ENCODE results near the gene NLRC5.
"Not testable (repeated sequence)": the region's sequence is repeated elsewhere in the genome, so short reads cannot be mapped to it uniquely, and the experiment has no call there.

NLRC5 gene

GRCh38 chr16:57093666-57094564, 104.6 kb downstream of the NLRC5 start:
- no peaks in the 10 kb centered on the region for H3K9me3 ChIP-seq (ENCODE audit: control insufficient read depth, insufficient read depth, low read length)
- peak overlapping the region; percentile 67 for H3K9ac ChIP-seq (ENCODE audit: low read depth, low read length)
- H3K4me1 ChIP-seq (ENCODE audit: insufficient read depth, low read length), result peaks cover 7% of the 10 kb centered on the region; the same call in 1 of the 2 replicates
- H3K36me3 ChIP-seq (ENCODE audit: insufficient read depth, low read length), result no peaks in the 10 kb centered on the region

GRCh38 chr16:57094911-57095310, 105.6 kb downstream of the NLRC5 start:
- peaks cover 13% of the 10 kb centered on the region; the same call in 1 of the 2 replicates for H3K4me1 ChIP-seq (ENCODE audit: insufficient read depth, low read length)
- H3K36me3 ChIP-seq (ENCODE audit: insufficient read depth, low read length), result no peaks in the 10 kb centered on the region
- no peaks in the 10 kb centered on the region for H3K9me3 ChIP-seq (ENCODE audit: control insufficient read depth, insufficient read depth, low read length)
- no peak overlapping the region for H3K9ac ChIP-seq (ENCODE audit: low read depth, low read length)

GRCh38 chr16:57096192-57096591, 106.8 kb downstream of the NLRC5 start:
- Histone ChIP-seq H3K4me1 (ENCODE audit: insufficient read depth, low read length) (peaks cover 19% of the 10 kb centered on the region; the same call in 1 of the 2 replicates), H3K36me3 (ENCODE audit: insufficient read depth, low read length) (no peaks in the 10 kb centered on the region), H3K9me3 (ENCODE audit: control insufficient read depth, insufficient read depth, low read length) (no peaks in the 10 kb centered on the region), H3K9ac (ENCODE audit: low read depth, low read length) (no peak overlapping the region)

GRCh38 chr16:57096793-57097192, 107.4 kb downstream of the NLRC5 start:
- no peaks in the 10 kb centered on the region for H3K9me3 ChIP-seq (ENCODE audit: control insufficient read depth, insufficient read depth, low read length)
- H3K9ac ChIP-seq (ENCODE audit: low read depth, low read length), result no peak overlapping the region
- H3K4me1 ChIP-seq (ENCODE audit: insufficient read depth, low read length), result peaks cover 19% of the 10 kb centered on the region; the same call in 1 of the 2 replicates
- H3K36me3 ChIP-seq (ENCODE audit: insufficient read depth, low read length), result no peaks in the 10 kb centered on the region

- H3K9ac ChIP-seq (ENCODE audit: low read depth, low read length), result no peak overlapping the region
- peaks cover 19% of the 10 kb centered on the region; the same call in 1 of the 2 replicates for H3K4me1 ChIP-seq (ENCODE audit: insufficient read depth, low read length)
Measured at GRCh38 chr16:57098188-57098841, 109.0 kb downstream of the NLRC5 start.

GRCh38 chr16:57099965-57100364, 110.6 kb downstream of the NLRC5 start:
- H3K36me3 ChIP-seq (ENCODE audit: insufficient read depth, low read length); H3K9me3 ChIP-seq (ENCODE audit: control insufficient read depth, insufficient read depth, low read length); H3K9ac ChIP-seq (ENCODE audit: low read depth, low read length): not testable (repeated sequence)
- H3K4me1 ChIP-seq (ENCODE audit: insufficient read depth, low read length), result peaks cover 18% of the 10 kb centered on the region; the same call in 1 of the 2 replicates

More at GRCh38 chr16:57098188-57098841, 109.0 kb downstream of the NLRC5 start:
- no peaks in the 10 kb centered on the region for H3K36me3 ChIP-seq (ENCODE audit: insufficient read depth, low read length)
- no peaks in the 10 kb centered on the region for H3K9me3 ChIP-seq (ENCODE audit: control insufficient read depth, insufficient read depth, low read length)

GRCh38 chr16:57100445-57100844, 111.1 kb downstream of the NLRC5 start:
- no peak overlapping the region for H3K9ac ChIP-seq (ENCODE audit: low read depth, low read length)
- peaks cover 20% of the 10 kb centered on the region; the same call in 1 of the 2 replicates for H3K4me1 ChIP-seq (ENCODE audit: insufficient read depth, low read length)
- H3K36me3 ChIP-seq (ENCODE audit: insufficient read depth, low read length), result no peaks in the 10 kb centered on the region
- H3K9me3 ChIP-seq (ENCODE audit: control insufficient read depth, insufficient read depth, low read length), result no peaks in the 10 kb centered on the region

GRCh38 chr16:57102888-57103851, 113.8 kb downstream of the NLRC5 start:
- Histone ChIP-seq H3K36me3 (ENCODE audit: insufficient read depth, low read length) (no peaks in the 10 kb centered on the region), H3K9me3 (ENCODE audit: control insufficient read depth, insufficient read depth, low read length) (no peaks in the 10 kb centered on the region), H3K4me1 (ENCODE audit: insufficient read depth, low read length) (peaks cover 20% of the 10 kb centered on the region; the same call in 1 of the 2 replicates), H3K9ac (ENCODE audit: low read depth, low read length) (no peak overlapping the region)

GRCh38 chr16:57104706-57105105, 115.3 kb downstream of the NLRC5 start:
- Histone ChIP-seq H3K9me3 (ENCODE audit: control insufficient read depth, insufficient read depth, low read length) (no peaks in the 10 kb centered on the region), H3K9ac (ENCODE audit: low read depth, low read length) (no peak overlapping the region), H3K4me1 (ENCODE audit: insufficient read depth, low read length) (peaks cover 11% of the 10 kb centered on the region; the same call in 1 of the 2 replicates), H3K36me3 (ENCODE audit: insufficient read depth, low read length) (no peaks in the 10 kb centered on the region)

- no peaks in the 10 kb centered on the region for H3K36me3 ChIP-seq (ENCODE audit: insufficient read depth, low read length)
- H3K9ac ChIP-seq (ENCODE audit: low read depth, low read length), result no peak overlapping the region
- no peaks in the 10 kb centered on the region for H3K9me3 ChIP-seq (ENCODE audit: control insufficient read depth, insufficient read depth, low read length)
- H3K4me1 ChIP-seq (ENCODE audit: insufficient read depth, low read length), result peaks cover 9% of the 10 kb centered on the region; the same call in 1 of the 2 replicates
Measured at GRCh38 chr16:57105184-57105583, 115.8 kb downstream of the NLRC5 start.

- no peaks in the 10 kb centered on the region for H3K9me3 ChIP-seq (ENCODE audit: control insufficient read depth, insufficient read depth, low read length)
- peaks cover 5% of the 10 kb centered on the region; the same call in 1 of the 2 replicates for H3K4me1 ChIP-seq (ENCODE audit: insufficient read depth, low read length)
- H3K36me3 ChIP-seq (ENCODE audit: insufficient read depth, low read length), result no peaks in the 10 kb centered on the region
- no peak overlapping the region for H3K9ac ChIP-seq (ENCODE audit: low read depth, low read length)
Measured at GRCh38 chr16:57106767-57107166, 117.4 kb downstream of the NLRC5 start.

- H3K4me1 ChIP-seq (ENCODE audit: insufficient read depth, low read length), result peaks cover 10% of the 10 kb centered on the region; the same call in 1 of the 2 replicates
- H3K9me3 ChIP-seq (ENCODE audit: control insufficient read depth, insufficient read depth, low read length), result no peaks in the 10 kb centered on the region
- H3K9ac ChIP-seq (ENCODE audit: low read depth, low read length), result no peak overlapping the region
- H3K36me3 ChIP-seq (ENCODE audit: insufficient read depth, low read length), result no peaks in the 10 kb centered on the region
Measured at GRCh38 chr16:57107321-57107922, 118.1 kb downstream of the NLRC5 start.

- H3K4me1 ChIP-seq (ENCODE audit: insufficient read depth, low read length), result peaks cover 10% of the 10 kb centered on the region; the same call in 1 of the 2 replicates
- no peak overlapping the region for H3K9ac ChIP-seq (ENCODE audit: low read depth, low read length)
- H3K9me3 ChIP-seq (ENCODE audit: control insufficient read depth, insufficient read depth, low read length), result no peaks in the 10 kb centered on the region
- no peaks in the 10 kb centered on the region for H3K36me3 ChIP-seq (ENCODE audit: insufficient read depth, low read length)
Measured at GRCh38 chr16:57108432-57108831, 119.1 kb downstream of the NLRC5 start.

All from ES-I3 (cell line).